ENCODE measurements around the gene SNAPC4. TPM values are rescaled to one million over a fixed set of nuclear protein-coding genes. Genes with fewer than 3 reads are reported as not detected.

SNAPC4 gene
- total RNA-seq, 2 experiments from 2014 or later, result 25.2 to 28.0 TPM

GRCh38 chr9:136405481-136405880 lies 5.5 kb upstream of the SNAPC4 start:
- Mint-ChIP-seq H3K36me3 (peaks cover 64% of the 10 kb centered on the region), H3K9me3 (no peaks in the 10 kb centered on the region), H3K4me3 (peak overlapping the region; percentile 67), H3K4me1 (peaks cover 59% of the 10 kb centered on the region), H3K27me3 (no peaks in the 10 kb centered on the region), H3K27ac (peak overlapping the region; percentile 89)
- DNase-seq, result no peak

- Mint-ChIP-seq H3K9me3 (no peaks in the 10 kb centered on the region), H3K4me1 (peaks cover 58% of the 10 kb centered on the region), H3K36me3 (peaks cover 62% of the 10 kb centered on the region), H3K27ac (peak overlapping the region; percentile 89), H3K27me3 (no peaks in the 10 kb centered on the region), H3K4me3 (peak overlapping the region; percentile 67)
- DNase-seq, result no peak
Observed at GRCh38 chr9:136404801-136405136, 4.8 kb upstream of the SNAPC4 start.

- Mint-ChIP-seq H3K27me3 (no peaks in the 10 kb centered on the region), H3K27ac (peak overlapping the region; percentile 89), H3K9me3 (no peaks in the 10 kb centered on the region), H3K4me1 (peaks cover 53% of the 10 kb centered on the region), H3K36me3 (peaks cover 58% of the 10 kb centered on the region), H3K4me3 (peak overlapping the region; percentile 67)
- peak; percentile 71 for DNase-seq
Observed at GRCh38 chr9:136403915-136404800, 4.2 kb upstream of the SNAPC4 start.

GRCh38 chr9:136403538-136403914 lies 3.6 kb upstream of the SNAPC4 start:
- H3K27me3 Mint-ChIP-seq, result no peaks in the 10 kb centered on the region
- peak overlapping the region; percentile 89 for H3K27ac Mint-ChIP-seq
- DNase-seq, result peak; percentile 87
- H3K9me3 Mint-ChIP-seq, result no peaks in the 10 kb centered on the region
- peaks cover 53% of the 10 kb centered on the region for H3K4me1 Mint-ChIP-seq
- peaks cover 59% of the 10 kb centered on the region for H3K36me3 Mint-ChIP-seq
- H3K4me3 Mint-ChIP-seq, result peak overlapping the region; percentile 67

GRCh38 chr9:136402067-136402466 lies 2.1 kb upstream of the SNAPC4 start:
- Mint-ChIP-seq H3K9me3 (no peaks in the 10 kb centered on the region), H3K36me3 (peaks cover 60% of the 10 kb centered on the region), H3K4me3 (no peak overlapping the region), H3K27ac (peak overlapping the region; percentile 77), H3K27me3 (no peaks in the 10 kb centered on the region), H3K4me1 (peaks cover 52% of the 10 kb centered on the region)
- DNase-seq, result no peak

GRCh38 chr9:136401173-136401922 lies 1.4 kb upstream of the SNAPC4 start:
- no peak for DNase-seq
- no peak overlapping the region for H3K4me3 Mint-ChIP-seq
- H3K36me3 Mint-ChIP-seq, result peaks cover 56% of the 10 kb centered on the region

GRCh38 chr9:136399176-136400037 lies 563 bp downstream of the SNAPC4 start:
- Mint-ChIP-seq H3K36me3 (peaks cover 55% of the 10 kb centered on the region), H3K4me1 (peaks cover 37% of the 10 kb centered on the region), H3K9me3 (no peaks in the 10 kb centered on the region), H3K4me3 (peak overlapping the region; percentile 93), H3K27ac (peak overlapping the region; percentile 87), H3K27me3 (no peaks in the 10 kb centered on the region)
- DNase-seq, result peak; percentile 55

More at GRCh38 chr9:136401173-136401922, 1.4 kb upstream of the SNAPC4 start:
- H3K4me1 Mint-ChIP-seq, result peaks cover 51% of the 10 kb centered on the region
- H3K27ac Mint-ChIP-seq, result peak overlapping the region; percentile 77
- H3K9me3 Mint-ChIP-seq, result no peaks in the 10 kb centered on the region
- H3K27me3 Mint-ChIP-seq, result no peaks in the 10 kb centered on the region

- no peaks in the 10 kb centered on the region for H3K9me3 Mint-ChIP-seq
- H3K27ac Mint-ChIP-seq, result no peak overlapping the region
- H3K36me3 Mint-ChIP-seq, result peaks cover 45% of the 10 kb centered on the region
- H3K4me3 Mint-ChIP-seq, result peak overlapping the region; percentile 93
- H3K27me3 Mint-ChIP-seq, result no peaks in the 10 kb centered on the region
- DNase-seq, result no peak
- H3K4me1 Mint-ChIP-seq, result peaks cover 27% of the 10 kb centered on the region
Observed at GRCh38 chr9:136398286-136398685, 1.7 kb downstream of the SNAPC4 start.

DNA sequence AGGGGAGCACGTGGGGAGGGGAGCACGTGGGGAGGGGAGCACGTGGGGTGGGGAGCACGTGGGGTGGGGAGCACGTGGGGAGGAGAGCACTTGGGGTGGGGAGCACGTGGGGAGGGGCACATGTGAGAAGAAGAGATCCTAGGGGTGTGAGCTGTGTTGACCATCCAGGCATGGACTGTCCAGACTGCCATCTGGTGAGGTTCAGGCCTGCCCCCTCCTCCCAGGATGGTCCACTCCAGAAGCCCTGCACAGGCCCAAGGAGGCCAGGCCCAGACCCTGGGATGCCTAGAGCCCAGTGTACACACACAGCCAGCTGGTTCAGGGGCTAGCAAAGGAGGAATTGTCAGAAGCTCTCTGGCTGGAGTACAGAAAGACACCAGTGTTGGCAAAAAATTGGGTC lies 2.3 kb downstream of the SNAPC4 start:
- Mint-ChIP-seq H3K36me3 (peaks cover 41% of the 10 kb centered on the region), H3K4me3 (no peak overlapping the region), H3K27ac (no peak overlapping the region), H3K27me3 (no peaks in the 10 kb centered on the region), H3K9me3 (no peaks in the 10 kb centered on the region), H3K4me1 (peaks cover 26% of the 10 kb centered on the region)
- no peak for DNase-seq

DNA sequence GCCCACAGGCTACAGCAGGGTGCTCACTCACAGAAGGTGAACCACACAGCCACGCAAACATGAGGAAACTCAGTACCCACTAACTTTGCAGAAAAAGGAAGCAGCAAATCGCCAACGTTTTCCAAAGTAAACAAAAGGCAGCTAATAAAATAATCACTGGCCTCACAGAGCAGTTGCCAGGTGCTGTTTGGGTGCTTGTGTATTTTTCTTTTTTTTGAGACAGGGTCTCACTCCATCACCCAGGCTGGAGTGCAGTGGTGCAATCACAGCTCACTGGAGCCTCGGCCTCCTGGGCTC lies 3.8 kb downstream of the SNAPC4 start:
- Mint-ChIP-seq H3K9me3 (no peaks in the 10 kb centered on the region), H3K27ac (no peak overlapping the region), H3K36me3 (peaks cover 33% of the 10 kb centered on the region), H3K27me3 (no peaks in the 10 kb centered on the region), H3K4me1 (peaks cover 21% of the 10 kb centered on the region), H3K4me3 (no peak overlapping the region)
- no peak for DNase-seq

GRCh38 chr9:136395345-136396218 lies 4.4 kb downstream of the SNAPC4 start:
- Mint-ChIP-seq H3K27me3 (no peaks in the 10 kb centered on the region), H3K9me3 (no peaks in the 10 kb centered on the region), H3K4me3 (no peak overlapping the region), H3K36me3 (peaks cover 30% of the 10 kb centered on the region), H3K27ac (no peak overlapping the region), H3K4me1 (peaks cover 17% of the 10 kb centered on the region)
- DNase-seq, result no peak

- Mint-ChIP-seq H3K36me3 (peaks cover 31% of the 10 kb centered on the region), H3K27me3 (no peaks in the 10 kb centered on the region), H3K4me1 (peaks cover 16% of the 10 kb centered on the region), H3K27ac (no peak overlapping the region), H3K9me3 (no peaks in the 10 kb centered on the region), H3K4me3 (no peak overlapping the region)
- no peak for DNase-seq
Observed at GRCh38 chr9:136395020-136395340, 5.0 kb downstream of the SNAPC4 start.

GRCh38 chr9:136394312-136395019 lies 5.5 kb downstream of the SNAPC4 start:
- Mint-ChIP-seq H3K9me3 (no peaks in the 10 kb centered on the region), H3K4me1 (peaks cover 16% of the 10 kb centered on the region), H3K27ac (no peak overlapping the region), H3K36me3 (peaks cover 35% of the 10 kb centered on the region), H3K27me3 (no peaks in the 10 kb centered on the region), H3K4me3 (no peak overlapping the region)
- DNase-seq, result no peak

- H3K36me3 Mint-ChIP-seq, result peaks cover 27% of the 10 kb centered on the region
- H3K27me3 Mint-ChIP-seq, result no peaks in the 10 kb centered on the region
- peaks cover 8% of the 10 kb centered on the region for H3K4me1 Mint-ChIP-seq
- no peak for DNase-seq
- no peaks in the 10 kb centered on the region for H3K9me3 Mint-ChIP-seq
- no peak overlapping the region for H3K27ac Mint-ChIP-seq
- H3K4me3 Mint-ChIP-seq, result no peak overlapping the region
Observed at GRCh38 chr9:136393531-136393930, 6.4 kb downstream of the SNAPC4 start.

Data from activated naive CD8-positive, alpha-beta T cell treated with anti-CD3 and anti-CD28 coated beads for 36 hours (primary cell).